Spinal cord (tissue), 10 donors: Measurements from ENCODE around the gene HS3ST5. TPM values are rescaled to one million over a fixed set of nuclear protein-coding genes. Genes with fewer than 3 reads are reported as not detected.

ENCODE experiments used
- DNase-seq, 6 donors: peaks; one replicate each; pipeline versions ENCODE4 v3.0.0 to v3.0.0-alpha.2; 2013 to 2015; ENCODE audit warnings: low spot score in 6 of 6, low read depth in 4 of 6
- H3K27ac ChIP-seq: one replicate; pipeline ENCODE4 v1.5.1; 2013; ENCODE audit warnings: low read depth, low read length, control low read depth
- H3K27me3 ChIP-seq: one replicate; pipeline ENCODE4 v1.6.1; 2013; ENCODE audit warnings: low read length; ENCODE audit not compliant: control insufficient read depth, insufficient read depth
- H3K36me3 ChIP-seq: one replicate; pipeline ENCODE4 v1.6.1; 2013; ENCODE audit warnings: low read length; ENCODE audit not compliant: control insufficient read depth, insufficient read depth
- H3K4me1 ChIP-seq: one replicate; pipeline ENCODE4 v1.6.1; 2013; ENCODE audit warnings: low read length; ENCODE audit not compliant: control insufficient read depth, insufficient read depth
- H3K4me3 ChIP-seq: one replicate; pipeline ENCODE4 v1.5.1; 2013; ENCODE audit warnings: low read depth, low read length, control low read depth
- H3K9me3 ChIP-seq: one replicate; pipeline ENCODE4 v1.6.1; 2013; ENCODE audit warnings: low read length; ENCODE audit not compliant: control insufficient read depth, insufficient read depth
- WGBS: methylation state at CpG from one replicate; pipeline ENCODE4 v1.1.5; 2013; ENCODE audit warnings: missing lambda C conversion rate; ENCODE audit not compliant: insufficient coverage; 5-methylcytosine and 5-hydroxymethylcytosine counted together
- polyA plus RNA-seq, 2 donors: library from polyadenylated mRNA; unstranded; fragments of 120-200 nt; gene quantifications; one replicate each; pipeline ENCODE4 v1.2.1, GENCODE V29; 2013; ENCODE audit not compliant: insufficient read length in 2 of 2
- total RNA-seq, 2 donors: library from RNA; depleted of rRNA in 1 of 2; stranded (reverse); fragments of 120-200 nt in 1 of 2; fragments of >200 nt in 1 of 2; gene quantifications; one replicate each; pipeline versions ENCODE4 v1.2.3 to v1.2.4, GENCODE V29; 2013 to 2014
- donor health status: healthy.

HS3ST5 gene
- total and polyA plus RNA-seq, 4 donors = 4.1 to 25.8 (median 21.9) TPM

DNA sequence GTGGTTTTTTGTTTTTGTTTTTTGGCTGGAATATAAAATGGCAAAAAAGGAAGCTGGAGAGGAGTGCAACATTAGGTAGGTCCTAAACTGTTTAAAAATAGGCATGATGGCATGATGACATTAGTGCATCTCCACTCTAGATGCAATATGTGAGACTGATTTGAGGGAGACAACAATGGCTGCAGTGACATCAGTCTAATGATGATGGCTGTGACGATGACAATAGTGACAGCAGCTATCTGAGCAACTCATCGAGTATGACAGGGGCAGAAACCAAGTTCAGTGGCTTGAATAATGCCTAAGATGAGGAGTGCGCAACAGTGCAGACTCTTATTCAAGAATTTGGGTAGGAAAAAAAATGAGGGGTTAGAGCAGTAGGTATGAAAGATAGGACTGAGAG is 82.0 kb downstream of the HS3ST5 start:
- no peak overlapping the region for H3K4me3 ChIP-seq
- H3K36me3 ChIP-seq = no peaks in the 10 kb centered on the region
- DNase-seq = no peak
- no peaks in the 10 kb centered on the region for H3K9me3 ChIP-seq
- no peaks in the 10 kb centered on the region for H3K27me3 ChIP-seq
- no peak overlapping the region for H3K27ac ChIP-seq
- WGBS = 93% methylated on average over 3 of the region's 3 CpGs
- no peaks in the 10 kb centered on the region for H3K4me1 ChIP-seq

DNA sequence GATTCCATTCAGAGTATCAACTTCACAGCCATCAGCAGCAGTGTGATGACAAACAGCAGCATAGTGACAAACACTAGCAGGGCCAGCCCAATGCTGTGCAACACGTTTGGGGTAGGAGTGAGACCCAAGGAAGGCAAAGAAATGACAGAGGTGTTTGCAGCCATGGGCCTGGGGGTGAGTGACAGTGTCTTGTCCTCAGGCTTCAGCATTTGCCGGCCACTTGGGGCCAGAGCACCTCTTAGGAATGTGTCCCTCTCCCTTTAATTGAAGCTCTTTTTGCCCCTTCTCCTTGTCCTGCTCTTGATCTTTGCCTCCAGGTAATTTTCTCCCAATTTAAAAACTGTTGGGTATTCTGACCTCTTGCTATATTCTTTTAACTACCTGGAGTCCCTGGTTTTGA is 84.4 kb downstream of the HS3ST5 start:
- WGBS = 81% methylated on average over 2 of the region's 2 CpGs
- no peaks in the 10 kb centered on the region for H3K4me1 ChIP-seq

DNA sequence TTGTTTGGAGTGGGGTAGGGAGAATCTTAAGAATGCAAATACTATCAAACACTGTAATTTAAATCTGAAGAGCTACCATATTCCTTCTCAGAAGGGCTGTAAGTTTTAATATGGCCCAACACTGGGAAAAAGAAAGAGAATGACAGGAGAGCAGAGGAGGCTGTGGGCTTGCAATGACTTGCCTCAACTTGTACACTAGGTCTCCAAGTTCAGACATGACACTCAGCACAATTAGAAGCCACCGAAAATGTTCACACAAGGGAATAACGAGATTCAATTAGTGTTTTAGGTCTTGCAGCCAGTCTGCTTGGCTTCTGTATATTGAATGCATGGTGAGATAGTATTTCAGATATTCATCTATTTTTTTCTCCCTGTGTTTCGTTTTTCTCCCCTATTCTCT is 89.4 kb downstream of the HS3ST5 start:
- DNase-seq = no peak
- 60% methylated on average over 1 of the region's 3 CpGs for WGBS
- no peaks in the 10 kb centered on the region for H3K27me3 ChIP-seq
- H3K27ac ChIP-seq = no peak overlapping the region
- no peaks in the 10 kb centered on the region for H3K36me3 ChIP-seq
- no peaks in the 10 kb centered on the region for H3K4me1 ChIP-seq
- no peak overlapping the region for H3K4me3 ChIP-seq
- H3K9me3 ChIP-seq = no peaks in the 10 kb centered on the region

More for the DNA sequence above, 84.4 kb downstream of the HS3ST5 start:
- H3K27me3 ChIP-seq = no peaks in the 10 kb centered on the region
- H3K4me3 ChIP-seq = no peak overlapping the region
- H3K36me3 ChIP-seq = no peaks in the 10 kb centered on the region
- DNase-seq = no peak
- H3K9me3 ChIP-seq = no peaks in the 10 kb centered on the region
- no peak overlapping the region for H3K27ac ChIP-seq

DNA sequence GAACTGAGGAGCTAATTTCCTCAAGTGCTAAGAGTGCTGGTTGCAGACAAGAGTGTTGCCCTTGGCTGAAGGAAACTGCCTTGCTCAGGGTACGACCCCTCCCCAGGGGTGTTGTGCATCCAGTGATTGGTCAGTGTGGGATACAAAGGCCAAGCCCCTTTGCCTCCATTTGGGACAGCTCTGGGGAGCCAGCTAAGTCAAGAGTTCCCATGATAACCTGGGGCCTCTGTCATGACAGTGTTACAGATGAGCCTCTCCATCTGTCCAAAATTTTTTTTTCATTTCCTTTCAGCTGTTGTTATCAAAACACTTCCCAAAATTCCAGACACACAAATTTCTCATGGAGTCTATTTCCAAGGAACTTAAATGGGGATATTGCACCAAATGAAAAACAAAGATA is 93.3 kb downstream of the HS3ST5 start:
- no peaks in the 10 kb centered on the region for H3K9me3 ChIP-seq
- no peaks in the 10 kb centered on the region for H3K36me3 ChIP-seq
- no peak overlapping the region for H3K27ac ChIP-seq
- H3K27me3 ChIP-seq = no peaks in the 10 kb centered on the region
- H3K4me1 ChIP-seq = no peaks in the 10 kb centered on the region
- WGBS = 88% methylated on average over 1 of the region's 1 CpG
- DNase-seq = no peak
- H3K4me3 ChIP-seq = no peak overlapping the region

DNA sequence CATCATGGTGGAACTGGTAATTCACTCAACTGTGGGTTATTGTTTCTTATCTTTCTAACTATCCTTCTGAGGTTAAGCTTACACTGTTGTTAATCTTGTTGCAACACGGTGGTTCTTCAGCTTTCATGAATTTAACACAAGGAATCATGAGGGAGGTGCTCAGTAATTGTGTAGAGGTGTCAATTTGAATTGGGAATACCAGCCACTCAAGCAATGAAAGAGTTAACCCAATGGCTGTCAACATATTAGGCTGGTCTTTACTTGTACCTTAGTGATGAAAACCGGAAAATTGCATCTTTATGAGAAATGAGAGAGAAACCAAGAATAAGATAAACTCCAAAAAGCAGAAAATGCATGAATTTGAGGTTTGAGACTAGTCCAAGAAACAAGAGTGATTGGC is 95.7 kb downstream of the HS3ST5 start:
- Histone ChIP-seq H3K27ac (no peak overlapping the region), H3K9me3 (no peaks in the 10 kb centered on the region), H3K4me1 (no peaks in the 10 kb centered on the region), H3K4me3 (no peak overlapping the region), H3K27me3 (no peaks in the 10 kb centered on the region), H3K36me3 (no peaks in the 10 kb centered on the region)
- no CpG with 5 or more reads among the region's 2 CpGs for WGBS
- no peak for DNase-seq

DNA sequence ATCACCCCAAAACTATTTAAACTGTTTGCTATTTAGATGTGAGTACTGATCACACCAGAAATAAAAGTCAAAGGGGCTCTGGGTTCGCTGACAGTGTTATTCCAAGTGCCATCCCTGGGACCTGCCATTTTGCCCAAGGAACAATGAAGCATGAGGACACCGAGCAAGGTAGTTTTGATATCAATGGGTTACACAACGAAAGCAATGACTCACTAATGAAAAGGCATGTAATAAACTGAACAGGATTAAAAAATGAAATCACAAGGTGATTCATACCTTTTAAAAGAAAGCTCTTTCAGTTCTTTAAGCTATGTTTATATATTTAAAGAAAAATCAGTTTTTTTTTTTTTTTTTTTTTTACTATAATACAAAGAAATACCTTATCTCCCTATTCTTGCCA is 102.0 kb downstream of the HS3ST5 start:
- WGBS = 80% methylated on average over 1 of the region's 3 CpGs
- no peak for DNase-seq
- H3K27me3 ChIP-seq = no peaks in the 10 kb centered on the region
- no peak overlapping the region for H3K27ac ChIP-seq
- no peak overlapping the region for H3K4me3 ChIP-seq
- H3K4me1 ChIP-seq = no peaks in the 10 kb centered on the region
- H3K36me3 ChIP-seq = no peaks in the 10 kb centered on the region
- no peaks in the 10 kb centered on the region for H3K9me3 ChIP-seq

DNA sequence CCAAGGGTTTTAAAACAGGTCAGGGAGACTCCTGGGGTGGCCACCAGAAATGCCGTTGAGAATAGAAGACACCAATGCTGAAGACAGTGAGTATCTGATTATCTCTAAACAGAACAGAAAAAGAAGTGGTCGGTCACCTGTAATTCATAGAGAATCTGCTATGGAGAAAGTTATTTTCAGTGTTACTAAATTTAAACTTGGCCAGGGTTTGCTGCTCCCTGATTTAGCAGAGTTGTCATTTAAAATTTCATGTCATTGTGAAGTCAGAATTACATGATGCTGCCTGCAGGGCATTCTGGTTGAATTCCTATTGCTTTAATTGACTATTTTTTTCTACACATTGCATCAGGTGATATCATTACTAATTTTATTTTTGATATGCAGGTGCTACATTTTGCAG is 114.1 kb downstream of the HS3ST5 start:
- Histone ChIP-seq H3K9me3 (no peaks in the 10 kb centered on the region), H3K4me3 (no peak overlapping the region), H3K27me3 (no peaks in the 10 kb centered on the region), H3K27ac (no peak overlapping the region), H3K4me1 (no peaks in the 10 kb centered on the region), H3K36me3 (no peaks in the 10 kb centered on the region)
- DNase-seq = no peak
- WGBS = no CpG with 5 or more reads among the region's 2 CpGs

DNA sequence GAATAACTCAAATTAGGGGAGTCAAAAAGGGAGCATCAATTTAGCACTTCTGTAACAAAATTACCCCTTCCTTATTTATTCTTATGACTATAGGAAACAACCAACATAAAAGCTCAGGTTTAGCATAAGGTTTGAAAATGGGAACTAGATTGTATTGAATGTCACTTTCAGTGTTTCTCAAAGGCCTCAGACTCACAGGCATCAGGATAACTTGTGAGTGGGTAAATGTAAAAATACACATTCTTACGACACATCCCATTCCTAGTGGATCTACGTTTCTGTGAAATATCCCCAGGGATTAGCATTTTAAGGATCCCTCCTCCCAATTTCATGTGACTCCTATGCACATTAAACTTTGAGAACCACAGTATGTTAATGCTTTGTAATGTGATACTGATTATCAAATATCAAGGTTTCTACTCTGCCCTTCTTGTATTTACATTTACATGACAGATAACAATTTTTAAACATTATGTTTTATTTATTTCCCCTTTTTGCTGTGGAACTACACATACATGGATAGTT is 114.8 kb downstream of the HS3ST5 start:
- Histone ChIP-seq H3K27me3 (no peaks in the 10 kb centered on the region), H3K4me1 (no peaks in the 10 kb centered on the region), H3K27ac (no peak overlapping the region), H3K4me3 (no peak overlapping the region), H3K9me3 (no peaks in the 10 kb centered on the region), H3K36me3 (no peaks in the 10 kb centered on the region)
- no CpG with 5 or more reads among the region's 2 CpGs for WGBS
- DNase-seq = no peak

DNA sequence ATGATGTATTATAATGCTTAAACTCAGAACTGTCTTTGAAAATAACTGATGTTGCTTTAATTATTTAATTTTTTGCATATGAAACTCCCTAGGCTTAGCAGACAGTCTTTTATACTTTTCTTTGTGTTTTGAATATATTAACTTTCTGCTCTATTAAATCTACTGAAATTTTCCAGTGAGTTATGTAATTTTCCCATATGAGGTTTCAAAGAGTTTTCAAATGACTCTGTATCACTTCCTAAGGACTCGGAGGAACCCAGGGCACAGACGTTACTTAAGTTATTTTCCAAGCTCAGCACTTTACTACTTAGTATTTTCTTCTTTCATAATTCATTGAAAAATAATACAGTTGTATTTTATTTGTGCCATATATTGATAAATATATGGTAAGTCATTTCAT is 122.6 kb downstream of the HS3ST5 start:
- no CpG with 5 or more reads among the region's 2 CpGs for WGBS
- no peaks in the 10 kb centered on the region for H3K9me3 ChIP-seq
- H3K4me3 ChIP-seq = no peak overlapping the region
- DNase-seq = no peak
- H3K4me1 ChIP-seq = no peaks in the 10 kb centered on the region
- H3K27me3 ChIP-seq = no peaks in the 10 kb centered on the region
- no peak overlapping the region for H3K27ac ChIP-seq
- H3K36me3 ChIP-seq = no peaks in the 10 kb centered on the region

DNA sequence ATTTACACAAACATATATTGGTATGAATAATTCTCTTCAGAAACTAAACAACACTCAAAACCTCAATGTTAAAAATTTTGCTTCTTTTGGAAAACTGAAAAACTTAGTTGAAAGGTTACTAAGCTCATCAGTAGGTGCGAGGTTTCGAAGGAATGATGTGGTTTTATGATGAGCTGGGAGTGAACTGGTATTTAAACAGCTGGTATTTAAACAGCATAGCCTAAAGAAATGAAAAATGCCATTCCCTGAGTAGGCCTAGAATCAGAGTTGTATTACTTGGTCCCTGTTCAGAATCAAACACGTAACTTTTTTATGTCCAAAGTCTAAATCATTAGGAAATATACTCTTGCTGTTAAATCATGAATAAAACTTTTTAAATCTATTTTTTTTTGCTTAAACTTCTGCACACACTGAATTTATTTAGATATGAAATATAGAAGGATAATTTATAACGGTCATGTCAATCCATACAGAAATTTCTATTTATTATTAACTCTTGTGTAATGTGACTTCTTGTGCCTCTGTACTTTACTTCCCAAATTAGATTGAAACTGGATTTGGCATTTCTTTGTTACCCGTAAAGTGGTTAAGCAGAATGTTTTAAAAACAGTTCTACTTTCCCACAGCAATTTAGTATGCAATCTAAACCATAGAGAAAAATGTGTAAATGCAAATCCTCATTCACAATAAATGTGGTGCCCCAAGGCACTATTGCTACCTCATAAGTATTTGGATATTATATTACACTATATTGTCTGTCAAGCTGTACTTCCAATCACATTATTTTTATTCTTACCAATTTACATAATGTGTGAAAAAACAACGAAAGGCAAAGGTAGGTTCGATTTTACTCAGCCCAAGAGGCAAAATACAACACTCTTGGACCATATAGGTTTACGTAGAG is 124.1 kb downstream of the HS3ST5 start:
- no peak for DNase-seq
- H3K4me3 ChIP-seq = no peak overlapping the region
- no peaks in the 10 kb centered on the region for H3K4me1 ChIP-seq
- H3K9me3 ChIP-seq = no peaks in the 10 kb centered on the region
- WGBS = 100% methylated on average over 2 of the region's 8 CpGs
- no peak overlapping the region for H3K27ac ChIP-seq
- H3K36me3 ChIP-seq = no peaks in the 10 kb centered on the region
- no peaks in the 10 kb centered on the region for H3K27me3 ChIP-seq
